ENCODE data around the gene EIF3D. TPM values are rescaled to one million over a fixed set of nuclear protein-coding genes. Genes with fewer than 3 reads are reported as not detected.

EIF3D gene
- total RNA-seq, 1 experiment from 2014 or later, result 237 TPM

GRCh38 chr22:36569999-36570398 is 41.0 kb upstream of the EIF3D start:
- H3K27ac Mint-ChIP-seq, result peak overlapping the region; percentile 85
- no peaks in the 10 kb centered on the region for H3K9me3 Mint-ChIP-seq
- CTCF ChIA-PET, result interaction anchor here (0.6 to 2.3 kb wide), 28 partner anchors 9 to 287 kb away, joined by 3 to 18 read pairs (median 4); partner anchors contain the start of genes CACNG2 and IFT27

GRCh38 chr22:36568846-36569245 is 39.9 kb upstream of the EIF3D start:
- no peak for ATAC-seq
- no peaks in the 10 kb centered on the region for H3K9me3 Mint-ChIP-seq
- TF ChIP-seq FOXP4 (CRISPR knock-in tag; IDR thresholded peaks at IDR 0.05) (no peak), CTCF (IDR thresholded peaks at IDR 0.05) (no peak)
- peaks cover 10% of the 10 kb centered on the region for H3K4me1 Mint-ChIP-seq
- DNase-seq (ENCODE audit: low spot score), result no peak
- ChIA-PET POLR2A (no interaction called here), CTCF (interaction anchor here (1.5 to 2.3 kb wide), 4 partner anchors 7 to 288 kb away, joined by 7 to 18 read pairs (median 10); no protein-coding TSS in a partner anchor)
- H3K27ac Mint-ChIP-seq, result no peak overlapping the region
- H3K27me3 Mint-ChIP-seq (ENCODE audit: low read depth), result no peaks in the 10 kb centered on the region
- H3K4me3 Mint-ChIP-seq, result no peak overlapping the region
- H3K36me3 Mint-ChIP-seq, result no peaks in the 10 kb centered on the region

More at GRCh38 chr22:36569999-36570398, 41.0 kb upstream of the EIF3D start:
- DNase-seq (ENCODE audit: low spot score), result peak; percentile 74
- Mint-ChIP-seq H3K4me3 (no peak overlapping the region), H3K36me3 (no peaks in the 10 kb centered on the region), H3K27me3 (ENCODE audit: low read depth) (no peaks in the 10 kb centered on the region), H3K4me1 (peaks cover 7% of the 10 kb centered on the region)
- TF ChIP-seq ERG (CRISPR knock-in tag; IDR thresholded peaks at IDR 0.05) (no peak), MAX (CRISPR knock-in tag; IDR thresholded peaks at IDR 0.05) (peak; percentile 57; the same call in 1 of the 2 replicates), FOXP4 (CRISPR knock-in tag; IDR thresholded peaks at IDR 0.05) (0 out of 2 replicates have a peak, but pooled peaks have one; percentile 58), ETV6 (CRISPR knock-in tag; IDR thresholded peaks at IDR 0.05) (peak; percentile 67; the same call in 1 of the 2 replicates), TEAD1 (CRISPR knock-in tag; IDR thresholded peaks at IDR 0.05) (0 out of 2 replicates have a peak, but pooled peaks have one; percentile 59), JUN (CRISPR knock-in tag; IDR thresholded peaks at IDR 0.05) (no peak), CBFB (CRISPR knock-in tag; IDR thresholded peaks at IDR 0.05; ENCODE audit: low read depth) (0 out of 2 replicates have a peak, but pooled peaks have one; percentile 46)
- peak; percentile 96 for ATAC-seq
- POLR2A ChIA-PET, result no interaction called here

- H3K36me3 Mint-ChIP-seq, result no peaks in the 10 kb centered on the region
- no peak for TF ChIP-seq ATF6 (CRISPR knock-in tag; IDR thresholded peaks at IDR 0.05)
- no peak for TF ChIP-seq GRHL2 (CRISPR knock-in tag; IDR thresholded peaks at IDR 0.05; ENCODE audit: insufficient replicate concordance, severe bottlenecking)
- TF ChIP-seq KAT7 (CRISPR knock-in tag; IDR thresholded peaks at IDR 0.05; ENCODE audit: borderline replicate concordance), result no peak
- no peak for TF ChIP-seq ERG (CRISPR knock-in tag; IDR thresholded peaks at IDR 0.05)
- no peak for TF ChIP-seq ESRRA (CRISPR knock-in tag; IDR thresholded peaks at IDR 0.05; ENCODE audit: borderline replicate concordance)
- no peak for TF ChIP-seq NR1H2 (CRISPR knock-in tag; IDR thresholded peaks at IDR 0.05)
- no peak for TF ChIP-seq ATF2 (CRISPR knock-in tag; IDR thresholded peaks at IDR 0.05; ENCODE audit: borderline replicate concordance, low read depth)
- no peak overlapping the region for H3K4me3 Mint-ChIP-seq
- ChIA-PET POLR2A (interaction anchor here (0.8 kb wide), 1 partner anchor 15 kb away, joined by 3 read pairs; no protein-coding TSS in a partner anchor), CTCF (interaction anchor here (1.0 to 1.3 kb wide), 3 partner anchors 18 to 411 kb away, joined by 3 to 4 read pairs (median 3); no protein-coding TSS in a partner anchor)
- no peak overlapping the region for H3K27ac Mint-ChIP-seq
- H3K9me3 Mint-ChIP-seq, result no peaks in the 10 kb centered on the region
- DNase-seq (ENCODE audit: low spot score), result no peak
- no peaks in the 10 kb centered on the region for H3K27me3 Mint-ChIP-seq (ENCODE audit: low read depth)
- H3K4me1 Mint-ChIP-seq, result peaks cover 26% of the 10 kb centered on the region
- no peak for ATAC-seq
These were observed 37.8 kb upstream of the EIF3D start for GRCh38 chr22:36566720-36567119.

All from WTC11 (cell line).